ENCODE data around the gene NTRK3.

- no peak for TF ChIP-seq CTCF (conservative IDR thresholded peaks at IDR 0.05; ENCODE audit: low read length)
- no peak for TF ChIP-seq EZH2phosphoT487 (IDR thresholded peaks at IDR 0.05; ENCODE audit: borderline replicate concordance)
Observed at GRCh38 chr15:88266170-88266569, 9.6 kb upstream of the NTRK3 start.

Measured in Loucy (cell line).